ENCODE data around the gene ISYNA1. TPM values are rescaled to one million over a fixed set of nuclear protein-coding genes. Genes with fewer than 3 reads are reported as not detected.

ISYNA1 gene
- total RNA-seq = 75.6 TPM

GRCh38 chr19:18437491-18438330 lies at the start of gene ISYNA1:
TSS of gene ISYNA1 (minus strand) at chr19:18438133. CDS start at chr19:18437979, 154 bp downstream.

GRCh38 chr19:18419195-18419698 lies 18.7 kb downstream of the ISYNA1 start, which contains the start of gene SSBP4:
TSS of gene SSBP4 (plus strand) at chr19:18419398. CDS start at chr19:18419649, 251 bp downstream.

GRCh38 chr19:18397242-18398202 lies 40.4 kb downstream of the ISYNA1 start, which contains the start of gene LRRC25:
TSS of gene LRRC25 (minus strand) at chr19:18397622. CDS start at chr19:18396963, 659 bp downstream.

GRCh38 chr19:18385675-18386542 lies 52.0 kb downstream of the ISYNA1 start, which contains the start of gene GDF15:
TSS of gene GDF15 (plus strand) at chr19:18386158. CDS start at chr19:18386190, 32 bp downstream.

Other genes with a start within 250 kb of the ISYNA1 start
- 9.4 TPM for gene MPV17L2, start 244.9 kb downstream of the ISYNA1 start, total RNA-seq
- 21.1 TPM for gene RAB3A, start 234.1 kb downstream of the ISYNA1 start, total RNA-seq
- gene PDE4C, start 211.7 kb downstream of the ISYNA1 start, total RNA-seq = 3.8 TPM
- 3.1 TPM for gene IQCN, start 163.7 kb downstream of the ISYNA1 start, total RNA-seq
- gene JUND, start 156.5 kb downstream of the ISYNA1 start, total RNA-seq = 217 TPM
- gene LSM4, start 115.1 kb downstream of the ISYNA1 start, total RNA-seq = 99.8 TPM
- gene PGPEP1, start 97.5 kb downstream of the ISYNA1 start, total RNA-seq = 19.3 TPM
- 8.2 TPM for gene GDF15, start 52.0 kb downstream of the ISYNA1 start, total RNA-seq
- gene LRRC25, start 40.5 kb downstream of the ISYNA1 start, total RNA-seq = 2.0 TPM
- 49.9 TPM for gene SSBP4, start 18.7 kb downstream of the ISYNA1 start, total RNA-seq
- gene ELL, start 83.9 kb upstream of the ISYNA1 start, total RNA-seq = 12.5 TPM
- 166 TPM for gene FKBP8, start 105.4 kb upstream of the ISYNA1 start, total RNA-seq
- gene KXD1, start 119.7 kb upstream of the ISYNA1 start, total RNA-seq = 42.3 TPM
- gene UBA52, start 133.7 kb upstream of the ISYNA1 start, total RNA-seq = 388 TPM
- 46.2 TPM for gene REX1BD, start 150.7 kb upstream of the ISYNA1 start, total RNA-seq
- gene CRLF1, start 168.7 kb upstream of the ISYNA1 start, total RNA-seq = 13.3 TPM
- 22.3 TPM for gene TMEM59L, start 174.7 kb upstream of the ISYNA1 start, total RNA-seq
- gene KLHL26, start 198.9 kb upstream of the ISYNA1 start, total RNA-seq = 18.0 TPM
- 13.9 TPM for gene CRTC1, start 245.5 kb upstream of the ISYNA1 start, total RNA-seq

All from camera-type eye (tissue), 1 donor.